AG04450 (cell line): ENCODE measurements around the gene KIAA2012. TPM values are rescaled to one million over a fixed set of nuclear protein-coding genes. Genes with fewer than 3 reads are reported as not detected.

Experiments used
- CTCF ChIA-PET: fragments of 300-600, 350-600 bp; formaldehyde crosslinking; extraction: SDS; loops from one replicate; lab custom pipeline; 2022; ENCODE audit warnings: antibody characterized with exemption, inconsistent platforms; lab: Charles Lee
- POLR2A ChIA-PET: fragments of 350-600 bp; formaldehyde crosslinking; extraction: SDS; loops from one replicate; lab custom pipeline; 2021; ENCODE audit warnings: antibody characterized with exemption, inconsistent platforms; lab: Yijun Ruan, JAX
- DNase-seq: peaks from one replicate; pipeline ENCODE4 v3.0.0-alpha.2; 2011; ENCODE audit warnings: low read depth, low spot score
- H3K27ac ChIP-seq: one replicate; pipeline ENCODE4 v1.5.1; 2012; ENCODE audit warnings: low read depth, low read length, control low read depth
- H3K27me3 ChIP-seq: one replicate; pipeline ENCODE4 v1.6.0; 2012; ENCODE audit warnings: low read length; ENCODE audit not compliant: control insufficient read depth, insufficient read depth
- H3K4me3 ChIP-seq: 2 replicates; pipeline ENCODE4 v1.5.1; 2011; ENCODE audit warnings: mild to moderate bottlenecking, low read depth, low read length, control low read depth
- H3K9me3 ChIP-seq: 2 replicates; pipeline ENCODE4 v1.5.1; 2012; ENCODE audit warnings: low read length; ENCODE audit not compliant: control insufficient read depth, insufficient read depth
- CTCF ChIP-seq: IDR thresholded peaks from 2 replicates; pipeline ENCODE4 v1.5.1; 2011; ENCODE audit warnings: low read depth, low read length, control low read depth, inconsistent platforms
- polyA plus RNA-seq: library from polyadenylated mRNA; depleted of rRNA; stranded (reverse); fragments of >200 nt; gene quantifications from 2 replicates; pipeline ENCODE4 v1.2.3, GENCODE V29; 2011

Gene KIAA2012
- polyA plus RNA-seq, 1 experiment = 0.12 TPM

GRCh38 chr2:202196727-202197126, 123.7 kb downstream of the KIAA2012 start:
- POLR2A ChIA-PET = no interaction called here
- H3K9me3 ChIP-seq = no peaks in the 10 kb centered on the region; the same call in 1 of the 2 replicates
- TF ChIP-seq CTCF = no peak
- DNase-seq = no peak
- no peak overlapping the region for H3K4me3 ChIP-seq
- no peaks in the 10 kb centered on the region for H3K27me3 ChIP-seq
- CTCF ChIA-PET = no interaction called here
- H3K27ac ChIP-seq = no peak overlapping the region

GRCh38 chr2:202201220-202202160, 128.4 kb downstream of the KIAA2012 start:
- Histone ChIP-seq H3K27me3 (no peaks in the 10 kb centered on the region), H3K9me3 (no peaks in the 10 kb centered on the region), H3K27ac (no peak overlapping the region), H3K4me3 (no peak overlapping the region)
- ChIA-PET POLR2A (no interaction called here), CTCF (no interaction called here)
- no peak for TF ChIP-seq CTCF
- DNase-seq = no peak

- H3K4me3 ChIP-seq = no peak overlapping the region
- ChIA-PET CTCF (interaction anchor here (0.7 kb wide), 1 partner anchor 51 kb away, joined by 4 read pairs; no protein-coding TSS in a partner anchor), POLR2A (interaction anchor here (0.6 kb wide), 1 partner anchor 92 kb away, joined by 3 read pairs; no protein-coding TSS in a partner anchor)
- H3K9me3 ChIP-seq = no peaks in the 10 kb centered on the region
- DNase-seq = no peak
- H3K27ac ChIP-seq = no peak overlapping the region
- no peak for TF ChIP-seq CTCF
- H3K27me3 ChIP-seq = no peaks in the 10 kb centered on the region
These were observed 130.3 kb downstream of the KIAA2012 start for GRCh38 chr2:202203348-202203747.

GRCh38 chr2:202204855-202205254, 131.8 kb downstream of the KIAA2012 start:
- no peak for DNase-seq
- no peak overlapping the region for H3K27ac ChIP-seq
- ChIA-PET CTCF (no interaction called here), POLR2A (no interaction called here)
- H3K9me3 ChIP-seq = no peaks in the 10 kb centered on the region
- no peak for TF ChIP-seq CTCF
- no peak overlapping the region for H3K4me3 ChIP-seq
- no peaks in the 10 kb centered on the region for H3K27me3 ChIP-seq

- H3K27ac ChIP-seq = no peak overlapping the region
- no peak for DNase-seq
- POLR2A ChIA-PET = interaction anchor here (0.7 kb wide), 1 partner anchor 262 kb away, joined by 3 read pairs; no protein-coding TSS in a partner anchor
- no peaks in the 10 kb centered on the region for H3K9me3 ChIP-seq
- CTCF ChIA-PET = interaction anchor here (0.6 to 1.3 kb wide), 2 partner anchors 30 to 144 kb away, joined by 3 to 4 read pairs; no protein-coding TSS in a partner anchor
- H3K27me3 ChIP-seq = no peaks in the 10 kb centered on the region
- no peak for TF ChIP-seq CTCF
- no peak overlapping the region for H3K4me3 ChIP-seq
These were observed 135.5 kb downstream of the KIAA2012 start for GRCh38 chr2:202208526-202208925.
